IMR-90 (cell line): ENCODE results near the gene RAD51B. TPM values are rescaled to one million over a fixed set of nuclear protein-coding genes. Genes with fewer than 3 reads are reported as not detected.

Experiments
- ATAC-seq: fragments of 200-7000 bp; cut with Tn5 transposase; 2 replicates; pipeline ENCODE4 v1.9.1; 2020; ENCODE audit warnings: low read depth, mild to moderate bottlenecking, moderate library complexity
- BruUV-seq: library from RNA; stranded (reverse); fragments of 400-500 nt; replicated peaks from 2 replicates; lab custom pipeline; 2021; lab: Mats Ljungman, UMichigan
- CTCF ChIA-PET: fragments of 300-600 bp; formaldehyde crosslinking; extraction: SDS; loops from one replicate; lab custom pipeline; 2021; ENCODE audit warnings: antibody characterized with exemption; lab: Yijun Ruan, JAX
- POLR2A ChIA-PET: fragments of 300-600 bp; sonication (Branson Sonifier 250); formaldehyde crosslinking; loops from one replicate; lab custom pipeline; 2022; ENCODE audit warnings: antibody characterized with exemption; ENCODE audit not compliant: unreplicated experiment; lab: Charles Lee
- DNase-seq: peaks from one replicate; pipeline ENCODE4 v3.0.0; 2013
- H2AFZ ChIP-seq: replicated peaks from 2 replicates; pipeline ENCODE3; 2013; ENCODE audit warnings: low read length, mild to moderate bottlenecking; ENCODE audit not compliant: poor library complexity
- H2AK5ac ChIP-seq: 2 replicates; pipeline ENCODE4 v1.6.1; 2013; ENCODE audit warnings: low read depth, low read length, inconsistent platforms
- H2AK9ac ChIP-seq: replicated peaks from 2 replicates; pipeline ENCODE3; 2013; ENCODE audit warnings: mild to moderate bottlenecking, low read depth, low read length, moderate library complexity; ENCODE audit not compliant: poor library complexity
- H2BK120ac ChIP-seq: 2 replicates; pipeline ENCODE4 v1.6.1; 2013; ENCODE audit warnings: low read depth, low read length, inconsistent platforms
- H2BK15ac ChIP-seq: 3 replicates; pipeline ENCODE4 v1.6.1; 2013; ENCODE audit warnings: low read depth, low read length, inconsistent platforms
- H2BK20ac ChIP-seq: 2 replicates; pipeline ENCODE4 v1.6.1; 2013; ENCODE audit warnings: low read depth, mild to moderate bottlenecking, inconsistent platforms, low read length, moderate library complexity
- H2BK5ac ChIP-seq: 2 replicates; pipeline ENCODE4 v1.6.1; 2013; ENCODE audit warnings: mild to moderate bottlenecking, low read depth, low read length, inconsistent platforms; ENCODE audit not compliant: poor library complexity, severe bottlenecking
- H3K14ac ChIP-seq: replicated peaks from 2 replicates; pipeline ENCODE4 v1.6.1; 2013; ENCODE audit warnings: low read depth, low read length, inconsistent platforms
- H3K18ac ChIP-seq: 2 replicates; pipeline ENCODE4 v1.6.1; 2013; ENCODE audit warnings: low read depth, low read length, control low read depth
- H3K23ac ChIP-seq: 2 replicates; pipeline ENCODE4 v1.6.1; 2013; ENCODE audit warnings: low read depth, low read length, inconsistent platforms
- H3K27ac ChIP-seq: 2 replicates; pipeline ENCODE4 v1.5.1; 2013; ENCODE audit warnings: mild to moderate bottlenecking, control low read depth, low read length; ENCODE audit not compliant: insufficient read depth
- H3K27me3 ChIP-seq: 2 replicates; pipeline ENCODE4 v1.6.1; 2013; ENCODE audit warnings: low read length; ENCODE audit not compliant: control insufficient read depth, insufficient read depth
- H3K36me3 ChIP-seq: 2 replicates; pipeline ENCODE4 v1.6.1; 2013; ENCODE audit warnings: low read length, mixed read lengths; ENCODE audit not compliant: control insufficient read depth, insufficient read depth
- H3K4ac ChIP-seq: 2 replicates; pipeline ENCODE4 v1.6.1; 2013; ENCODE audit warnings: low read depth, low read length, inconsistent platforms
- H3K4me1 ChIP-seq: 2 replicates; pipeline ENCODE4 v1.6.1; 2013; ENCODE audit warnings: low read length, mixed read lengths; ENCODE audit not compliant: control insufficient read depth, insufficient read depth
- H3K4me2 ChIP-seq: 2 replicates; pipeline ENCODE4 v1.6.1; 2013; ENCODE audit warnings: low read depth, mild to moderate bottlenecking, control low read depth, low read length, moderate library complexity
- H3K4me3 ChIP-seq: 2 replicates; pipeline ENCODE4 v1.5.1; 2013; ENCODE audit warnings: low read depth, mild to moderate bottlenecking, control low read depth, low read length, moderate library complexity; ENCODE audit not compliant: insufficient read depth
- H3K56ac ChIP-seq: 2 replicates; pipeline ENCODE4 v1.6.1; 2013; ENCODE audit warnings: low read length, inconsistent platforms; ENCODE audit not compliant: insufficient read depth; ENCODE audit errors: extremely low read depth
- H3K79me1 ChIP-seq, 2 experiments: 2 replicates each; pipeline ENCODE4 v1.6.1; 2013; ENCODE audit warnings: low read length in 2 of 2, inconsistent platforms in 1 of 2, low read depth in 1 of 2
- H3K9ac ChIP-seq: 2 replicates; pipeline ENCODE4 v1.6.1; 2013; ENCODE audit warnings: low read depth, low read length, control low read depth
- H3K9me1 ChIP-seq: 2 replicates; pipeline ENCODE4 v1.6.1; 2013; ENCODE audit warnings: low read length, inconsistent platforms; ENCODE audit not compliant: insufficient read depth
- H3K9me3 ChIP-seq: 2 replicates; pipeline ENCODE4 v1.6.1; 2013; ENCODE audit warnings: low read length; ENCODE audit not compliant: control insufficient read depth, insufficient read depth
- H4K20me1 ChIP-seq: 2 replicates; pipeline ENCODE4 v1.6.1; 2013; ENCODE audit warnings: low read length, inconsistent platforms; ENCODE audit not compliant: insufficient read depth
- H4K5ac ChIP-seq: 2 replicates; pipeline ENCODE4 v1.6.1; 2013; ENCODE audit warnings: mild to moderate bottlenecking, low read depth, low read length, control low read depth
- H4K8ac ChIP-seq, 2 experiments: 2 replicates each; pipeline ENCODE4 v1.6.1; 2013; ENCODE audit warnings: low read depth in 2 of 2, low read length in 2 of 2, control low read depth in 1 of 2, inconsistent platforms in 1 of 2
- H4K91ac ChIP-seq: 2 replicates; pipeline ENCODE4 v1.6.1; 2013; ENCODE audit warnings: low read depth, low read length, inconsistent platforms; ENCODE audit not compliant: insufficient read depth
- CEBPB ChIP-seq: IDR thresholded peaks from 2 replicates; pipeline ENCODE4 v1.6.1; 2012; ENCODE audit warnings: low read depth, low read length, improper control_type of control experiment
- ELK1 ChIP-seq: fragments of 150-350 bp; IDR thresholded peaks from 2 replicates; pipeline ENCODE4 v1.6.1; 2016; ENCODE audit warnings: low read depth, mild to moderate bottlenecking, low read length, moderate library complexity, borderline replicate concordance
- FOS ChIP-seq: fragments of 150-350 bp; IDR thresholded peaks from 2 replicates; pipeline ENCODE4 v1.6.1; 2016; ENCODE audit warnings: low read depth, low read length
- NFE2L2 ChIP-seq: fragments of 150-350 bp; IDR thresholded peaks from 2 replicates; pipeline ENCODE4 v1.6.1; 2016; ENCODE audit warnings: low read depth, mild to moderate bottlenecking, low read length
- POLR2A ChIP-seq: IDR thresholded peaks from 2 replicates; pipeline ENCODE4 v1.6.1; 2012; ENCODE audit warnings: mild to moderate bottlenecking, low read depth, low read length
- RFX5 ChIP-seq: IDR thresholded peaks from 2 replicates; pipeline ENCODE4 v1.8.0; 2012; ENCODE audit warnings: low read depth, mild to moderate bottlenecking, low read length, moderate library complexity
- USF2 ChIP-seq: fragments of 150-350 bp; IDR thresholded peaks from 2 replicates; pipeline ENCODE4 v1.6.1; 2017; ENCODE audit warnings: mild to moderate bottlenecking, antibody characterized with exemption, low read length, low read depth
- WGBS, 2 experiments: methylation state at CpG; one replicate each; pipeline versions ENCODE4 v1.1.5 to v1.1.7; 2013; ENCODE audit warnings: missing lambda C conversion rate in 2 of 2; ENCODE audit not compliant: insufficient read length in 1 of 2; ENCODE audit errors: extremely low coverage in 2 of 2; 5-methylcytosine and 5-hydroxymethylcytosine counted together
- dilution Hi-C: fragments of 300-500 bp; cut with HindIII; formaldehyde crosslinking; loops from one replicate; pipeline ENCODE4 v1.14.3; 2018; ENCODE audit warnings: low sequenced_read_pairs; ENCODE audit not compliant: unreplicated experiment
- in situ Hi-C: fragments of 300-500 bp; cut with MboI; formaldehyde crosslinking; loops from 3 replicates; pipeline ENCODE4 v1.14.3; 2019; ENCODE audit warnings: low sequenced_read_pairs, inconsistent platforms, mixed read lengths
- intact Hi-C: fragments of 100-400 bp; cut with micrococcal nuclease; formaldehyde crosslinking; loops from 2 replicates; pipeline ENCODE4 v1.10.0; 2022
- polyA plus RNA-seq, 3 experiments: library from polyadenylated mRNA; depleted of rRNA; stranded (reverse); fragments of >200 nt; gene quantifications; 2 replicates each; pipeline ENCODE4 v1.2.3, GENCODE V29; 2012; ENCODE audit warnings: low replicate concordance in 1 of 3
- total RNA-seq: library from RNA; depleted of rRNA; stranded (reverse); fragments of >200 nt; gene quantifications from 2 replicates; pipeline ENCODE4 v1.2.3, GENCODE V29; 2012

Gene RAD51B
- total and polyA plus RNA-seq, 2 of the 4 experiments (the other 2 are of a cell fraction) = 5.1 to 18.8 TPM

- Histone ChIP-seq H3K23ac (no peak overlapping the region), H2AFZ (no peak overlapping the region), H3K56ac (no peak overlapping the region), H4K5ac (peak overlapping the region; percentile 13; the same call in 1 of the 2 replicates), H2BK20ac (0 out of 2 replicates have a peak overlapping the region, but pooled peaks have one; percentile 68), H2BK120ac (no peak overlapping the region), H3K79me1 (no peaks in the 10 kb centered on the region; a peak in 1 of 4 replicates), H2AK9ac (no peak overlapping the region), H3K27ac (no peak overlapping the region), H3K18ac (peak overlapping the region; percentile 74; the same call in 1 of the 2 replicates), H2BK5ac (peak overlapping the region; percentile 33), H3K9me1 (no peaks in the 10 kb centered on the region; the same call in 1 of the 2 replicates), H3K27me3 (no peaks in the 10 kb centered on the region), H3K9me3 (no peaks in the 10 kb centered on the region), H3K4me1 (peaks cover 4% of the 10 kb centered on the region), H3K36me3 (no peaks in the 10 kb centered on the region), H4K91ac (no peak overlapping the region), H4K20me1 (no peaks in the 10 kb centered on the region), H2AK5ac (peak overlapping the region; percentile 70), H4K8ac (no peak overlapping the region), H3K14ac (no peak overlapping the region; the same call in 1 of the 2 replicates), H2BK15ac (peak overlapping the region; percentile 70; the same call in 1 of the 3 replicates), H3K9ac (no peak overlapping the region), H3K4me2 (no peak overlapping the region), H3K4me3 (no peak overlapping the region), H3K4ac (peak overlapping the region; percentile 77; the same call in 1 of the 2 replicates)
- WGBS, 2 experiments = no CpG with 5 or more reads among the region's 6 CpGs
- dilution Hi-C loops (no loop called here), intact Hi-C loops (no loop called here), in situ Hi-C loops (no loop called here)
- no peak for ATAC-seq
- POLR2A ChIA-PET = no interaction called here
- DNase-seq = peak; percentile 78
- no TSS peak for BruUV-seq
- CTCF ChIA-PET = no interaction called here
- no peak for TF ChIP-seq NFE2L2
- no peak for TF ChIP-seq RFX5
- TF ChIP-seq POLR2A = no peak
- no peak for TF ChIP-seq CEBPB
- TF ChIP-seq FOS = peak; percentile 31; the same call in 1 of the 2 replicates
- TF ChIP-seq ELK1 = no peak
- no peak for TF ChIP-seq USF2
Observed at GRCh38 chr14:67986131-67986841, 166.7 kb downstream of the RAD51B start.
